SK-N-MC (cell line): ENCODE results near the gene MAP1B.

Source experiments
- DNase-seq: peaks from one replicate; pipeline ENCODE4 v3.0.0-alpha.2; 2011; ENCODE audit warnings: low read depth, low spot score
- H3K27ac ChIP-seq: fragments of 200-600 bp; sonication (generic); 2 replicates; pipeline ENCODE4 v1.5.1; 2016; ENCODE audit warnings: mixed run types
- H3K36me3 ChIP-seq: fragments of 200-600 bp; sonication (generic); 2 replicates; pipeline ENCODE4 v1.6.1; 2017; ENCODE audit warnings: antibody characterized with exemption, low read length, mixed read lengths; ENCODE audit not compliant: insufficient read depth
- H3K4me3 ChIP-seq: fragments of 200-600 bp; sonication (generic); 2 replicates; pipeline ENCODE4 v1.5.1; 2016
- H3K9ac ChIP-seq: fragments of 200-600 bp; sonication (generic); 2 replicates; pipeline ENCODE4 v1.8.0; 2017; ENCODE audit warnings: mixed run types, mixed read lengths; ENCODE audit not compliant: insufficient read length
- H3K9me3 ChIP-seq: fragments of 200-600 bp; sonication (generic); 2 replicates; pipeline ENCODE4 v1.6.1; 2017; ENCODE audit warnings: low read depth, mild to moderate bottlenecking, antibody characterized with exemption, low read length, moderate library complexity, mixed read lengths
- EZH2 ChIP-seq: fragments of 200-600 bp; sonication (generic); IDR thresholded peaks from one replicate; pipeline ENCODE4 v1.6.1; 2017; ENCODE audit warnings: antibody characterized with exemption
- FOXP2 ChIP-seq: optimal IDR thresholded peaks from 2 replicates; pipeline ENCODE3; 2011; ENCODE audit warnings: mild to moderate bottlenecking, moderate library complexity; ENCODE audit not compliant: insufficient read depth; ENCODE audit errors: extremely low read length, control extremely low read depth
- POLR2AphosphoS5 ChIP-seq: IDR thresholded peaks from 2 replicates; pipeline ENCODE4 v1.6.1; 2012; ENCODE audit warnings: mild to moderate bottlenecking, low read depth, low read length, borderline replicate concordance

The MAP1B gene

DNA sequence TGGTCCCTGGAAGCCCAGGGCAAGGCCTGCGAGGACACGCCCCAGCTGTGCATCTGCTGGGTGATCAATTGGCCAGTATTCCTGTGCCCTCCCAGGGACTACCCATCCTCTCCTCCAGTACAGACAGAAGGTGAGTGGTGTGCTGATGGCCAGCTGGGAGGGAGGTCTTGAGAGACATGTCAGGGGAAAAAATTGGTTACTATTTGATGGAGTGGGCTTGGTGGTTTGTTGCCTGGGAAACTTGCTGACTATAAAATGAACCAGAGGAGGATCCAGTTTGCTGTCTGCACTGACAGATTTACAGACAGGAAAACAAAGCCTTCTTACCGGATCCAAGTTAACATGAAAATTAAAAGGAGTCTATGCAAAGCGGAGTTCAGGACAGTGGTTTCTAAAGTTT, 40.3 kb downstream of the MAP1B start:
- no peak overlapping the region for H3K4me3 ChIP-seq
- no peak overlapping the region for H3K9ac ChIP-seq
- H3K36me3 ChIP-seq, result no peaks in the 10 kb centered on the region
- no peak for DNase-seq
- TF ChIP-seq POLR2AphosphoS5, result no peak
- TF ChIP-seq EZH2, result no peak
- no peak for TF ChIP-seq FOXP2
- no peaks in the 10 kb centered on the region for H3K9me3 ChIP-seq
- no peak overlapping the region for H3K27ac ChIP-seq

DNA sequence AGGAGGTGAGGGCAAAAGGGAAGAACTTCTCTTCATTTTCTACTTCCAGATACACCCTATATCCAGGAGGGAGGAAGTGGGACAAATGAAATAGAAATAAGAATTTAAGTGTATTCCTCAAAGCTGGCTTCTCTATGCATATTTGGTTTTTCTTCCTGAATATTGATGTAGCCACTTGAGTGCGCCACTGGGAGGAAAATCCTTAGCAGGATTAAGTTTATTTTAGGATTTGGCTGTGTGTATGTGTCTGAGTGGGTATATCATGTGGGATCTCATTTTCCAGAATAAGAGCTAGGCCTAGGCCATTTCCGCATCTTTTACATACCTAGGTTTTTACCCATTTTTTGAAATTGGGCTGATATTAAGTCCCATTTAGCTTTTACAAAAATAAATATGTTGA, 42.5 kb downstream of the MAP1B start:
- H3K4me3 ChIP-seq, result no peak overlapping the region
- no peak overlapping the region for H3K9ac ChIP-seq
- no peak overlapping the region for H3K27ac ChIP-seq
- TF ChIP-seq POLR2AphosphoS5 (no peak), EZH2 (no peak), FOXP2 (no peak)
- H3K9me3 ChIP-seq, result no peaks in the 10 kb centered on the region
- DNase-seq, result no peak
- no peaks in the 10 kb centered on the region for H3K36me3 ChIP-seq

DNA sequence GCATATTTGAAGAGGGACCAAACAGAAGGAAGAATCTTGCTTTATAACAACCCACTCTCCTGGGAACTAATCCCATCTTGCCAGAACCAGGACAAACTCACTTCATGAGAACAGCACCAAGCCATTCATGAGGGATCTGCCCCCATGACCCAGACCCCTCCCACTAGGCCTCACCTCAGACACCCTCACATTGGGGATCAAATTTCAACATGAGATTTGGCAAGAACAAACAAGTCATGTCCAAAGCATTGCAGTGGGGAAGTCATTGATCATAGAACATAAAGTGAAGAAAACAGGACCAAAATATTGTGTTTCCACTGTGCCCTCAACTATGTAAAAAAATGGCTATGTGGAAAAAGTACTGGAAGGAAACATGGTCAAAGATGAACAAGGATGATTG, 43.9 kb downstream of the MAP1B start:
- H3K9ac ChIP-seq, result no peak overlapping the region

DNA sequence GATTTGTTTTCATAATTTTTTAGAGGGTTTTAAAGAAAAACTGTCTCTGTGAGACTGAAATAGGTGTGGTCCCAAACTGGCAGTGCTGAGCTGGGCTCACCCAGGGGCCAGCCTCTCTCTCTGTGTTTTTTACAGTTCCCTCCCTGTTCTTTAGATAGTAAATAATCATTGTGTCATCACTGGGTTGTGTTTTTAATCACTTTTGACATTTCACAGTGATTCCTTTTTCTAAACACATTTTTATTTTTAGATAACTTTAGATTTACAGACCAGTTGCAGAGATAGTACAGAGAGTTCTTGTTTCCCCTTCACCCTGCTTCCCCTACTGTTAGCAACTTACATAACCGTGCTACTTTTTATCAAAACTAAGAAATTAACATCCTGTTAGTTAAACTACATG, 44.4 kb downstream of the MAP1B start:
- no peak overlapping the region for H3K4me3 ChIP-seq
- DNase-seq, result no peak

More for the DNA sequence above, 43.9 kb downstream of the MAP1B start:
- DNase-seq, result no peak
- no peak for TF ChIP-seq POLR2AphosphoS5
- no peak for TF ChIP-seq FOXP2
- no peak for TF ChIP-seq EZH2
- Histone ChIP-seq H3K27ac (no peak overlapping the region), H3K36me3 (no peaks in the 10 kb centered on the region), H3K4me3 (no peak overlapping the region), H3K9me3 (no peaks in the 10 kb centered on the region)

DNA sequence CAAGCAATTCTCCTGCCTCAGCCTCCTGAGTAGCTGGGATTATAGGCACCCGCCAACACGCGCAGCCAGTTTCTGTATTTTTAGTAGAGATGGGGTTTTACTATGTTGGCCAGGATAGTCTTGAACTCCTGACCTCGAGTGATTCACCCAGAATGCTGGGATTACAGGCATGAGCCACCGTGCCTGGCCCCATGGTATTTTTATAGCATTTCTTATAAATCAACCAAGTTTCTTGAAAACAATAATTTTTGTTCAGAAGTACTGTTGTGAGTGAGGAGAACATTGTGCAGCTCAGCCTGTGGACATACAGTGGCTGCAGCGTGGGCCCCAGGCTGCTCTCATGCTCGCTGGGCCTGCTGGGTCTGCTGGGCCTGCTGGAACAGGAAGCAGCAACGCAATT, 45.3 kb downstream of the MAP1B start:
- Histone ChIP-seq H3K9ac (no peak overlapping the region), H3K4me3 (no peak overlapping the region), H3K9me3 (no peaks in the 10 kb centered on the region), H3K36me3 (no peaks in the 10 kb centered on the region), H3K27ac (peak overlapping the region; percentile 17; the same call in 1 of the 2 replicates)
- DNase-seq, result no peak
- TF ChIP-seq POLR2AphosphoS5 (no peak), EZH2 (no peak), FOXP2 (no peak)

More for the DNA sequence above, 44.4 kb downstream of the MAP1B start:
- no peaks in the 10 kb centered on the region for H3K9me3 ChIP-seq
- H3K27ac ChIP-seq, result no peak overlapping the region
- TF ChIP-seq EZH2 (no peak), FOXP2 (no peak), POLR2AphosphoS5 (no peak)
- no peak overlapping the region for H3K9ac ChIP-seq
- no peaks in the 10 kb centered on the region for H3K36me3 ChIP-seq

DNA sequence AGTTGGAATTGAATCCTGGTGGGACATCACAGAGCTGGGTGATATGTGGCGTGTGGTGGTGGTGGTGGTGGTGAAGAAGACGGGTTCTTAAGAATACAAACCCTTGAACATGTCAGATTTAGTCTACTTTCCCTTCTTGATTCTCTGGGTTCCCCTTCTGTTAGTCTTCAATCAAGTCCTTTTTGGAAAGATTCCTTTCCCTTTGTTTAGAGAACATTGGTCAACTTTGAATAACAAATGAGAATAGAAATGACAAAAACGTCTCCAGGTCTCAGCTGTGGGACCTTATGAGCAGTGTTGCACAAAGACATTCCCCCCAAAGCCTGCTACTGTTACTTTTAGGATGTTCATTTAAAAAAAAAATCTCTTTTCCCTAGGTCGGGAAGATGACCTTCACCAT, 46.3 kb downstream of the MAP1B start:
- DNase-seq, result no peak
- Histone ChIP-seq H3K9me3 (no peaks in the 10 kb centered on the region), H3K27ac (no peak overlapping the region), H3K4me3 (no peak overlapping the region), H3K36me3 (no peaks in the 10 kb centered on the region), H3K9ac (no peak overlapping the region)
- TF ChIP-seq EZH2, result no peak
- TF ChIP-seq FOXP2, result no peak
- no peak for TF ChIP-seq POLR2AphosphoS5

DNA sequence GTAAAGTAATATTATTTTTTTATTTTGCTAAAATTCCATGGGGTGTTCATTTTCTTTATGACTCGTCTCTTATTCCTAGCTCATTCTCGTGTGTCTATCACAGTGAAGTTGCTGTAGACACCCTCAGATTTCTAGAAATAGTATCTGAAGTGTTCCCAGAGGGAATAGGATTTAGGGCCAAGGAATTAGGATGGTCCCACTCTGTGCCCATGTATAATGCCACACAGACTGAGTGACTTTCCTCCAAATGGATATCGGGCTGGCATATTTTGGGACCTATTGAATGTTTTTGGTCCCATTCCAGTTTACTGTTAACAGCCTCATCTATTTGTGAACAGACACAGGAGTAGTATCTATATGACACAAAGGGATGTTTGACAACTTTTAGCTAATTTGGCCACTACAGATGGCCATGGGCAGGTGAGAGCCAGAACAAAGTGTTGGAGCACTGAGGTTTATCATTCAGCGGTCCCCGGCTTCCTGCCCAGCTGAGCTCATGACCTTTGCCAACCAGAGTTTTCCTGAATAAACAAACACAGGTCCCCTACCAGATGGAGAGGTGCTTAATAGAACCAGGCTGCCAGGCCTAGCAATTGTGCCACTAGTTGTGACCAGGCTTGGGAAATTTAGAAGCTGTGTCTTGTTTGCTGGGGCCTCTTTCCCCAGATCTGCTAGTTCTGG, 46.9 kb downstream of the MAP1B start:
- no peaks in the 10 kb centered on the region for H3K36me3 ChIP-seq

DNA sequence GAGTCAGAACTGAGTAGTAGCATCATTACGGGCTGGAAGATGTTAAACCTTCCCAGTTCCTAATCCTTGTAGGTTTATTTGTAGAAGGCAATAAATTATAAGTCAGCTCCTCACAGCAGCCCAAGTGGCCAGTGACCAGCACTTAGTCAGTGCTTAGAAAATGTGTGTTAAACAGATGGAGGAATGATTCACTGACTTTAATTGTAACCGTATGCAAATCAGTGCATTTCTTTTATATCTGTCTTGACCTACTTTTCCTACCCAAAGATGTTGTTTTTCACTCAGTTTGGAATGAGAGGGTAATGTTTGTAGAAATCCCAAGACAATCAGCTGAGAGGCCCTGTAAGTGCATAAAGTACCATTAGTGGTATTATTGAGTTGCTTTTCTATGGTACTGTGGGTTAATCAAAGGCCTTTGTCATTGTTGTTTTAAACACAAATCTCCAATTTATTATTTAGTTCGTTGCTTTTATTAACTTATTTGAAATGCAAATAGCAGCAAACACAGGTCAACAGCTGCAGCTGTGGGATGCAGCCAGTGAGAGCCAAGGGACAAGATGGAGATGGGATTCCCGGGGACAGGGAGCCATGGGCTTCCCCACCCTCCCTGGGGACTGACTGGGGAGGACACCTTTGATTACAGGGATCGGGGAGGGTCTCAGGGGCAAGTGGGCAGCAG, 49.8 kb downstream of the MAP1B start:
- DNase-seq, result no peak
- H3K9ac ChIP-seq, result no peak overlapping the region
- TF ChIP-seq FOXP2, result no peak
- no peak for TF ChIP-seq EZH2
- TF ChIP-seq POLR2AphosphoS5, result no peak
- no peak overlapping the region for H3K4me3 ChIP-seq
- H3K9me3 ChIP-seq, result no peaks in the 10 kb centered on the region
- H3K27ac ChIP-seq, result no peak overlapping the region
- H3K36me3 ChIP-seq, result no peaks in the 10 kb centered on the region

More for the DNA sequence above, 46.9 kb downstream of the MAP1B start:
- no peak for TF ChIP-seq FOXP2
- TF ChIP-seq EZH2, result no peak
- TF ChIP-seq POLR2AphosphoS5, result no peak
- no peak for DNase-seq
- Histone ChIP-seq H3K9ac (no peak overlapping the region), H3K27ac (no peak overlapping the region), H3K4me3 (no peak overlapping the region), H3K9me3 (no peaks in the 10 kb centered on the region)
